Karpas-422 (cell line): ENCODE results near the gene EPHA6. TPM values are rescaled to one million over a fixed set of nuclear protein-coding genes. Genes with fewer than 3 reads are reported as not detected.

Experiments used
- DNase-seq: peaks from one replicate; pipeline ENCODE4 v3.0.0-alpha.2; 2015
- H2AFZ ChIP-seq: fragments of 200-600 bp; sonication (generic); 2 replicates; pipeline ENCODE4 v1.6.1; 2014; ENCODE audit warnings: antibody characterized with exemption, low read length, mixed read lengths
- H3K27ac ChIP-seq: fragments of 200-600 bp; sonication (generic); 2 replicates; pipeline ENCODE4 v1.5.1; 2014; ENCODE audit warnings: mild to moderate bottlenecking, low read length, moderate library complexity
- H3K27me3 ChIP-seq: fragments of 200-600 bp; sonication (generic); 2 replicates; pipeline ENCODE4 v1.6.1; 2014; ENCODE audit warnings: low read length, mixed read lengths
- H3K36me3 ChIP-seq: fragments of 200-600 bp; sonication (generic); 2 replicates; pipeline ENCODE4 v1.6.1; 2014; ENCODE audit warnings: low read length, mixed read lengths; ENCODE audit not compliant: insufficient read depth
- H3K4me1 ChIP-seq: fragments of 200-600 bp; sonication (generic); 2 replicates; pipeline ENCODE4 v1.6.1; 2014; ENCODE audit warnings: mild to moderate bottlenecking, low read length, mixed read lengths
- H3K4me2 ChIP-seq: fragments of 200-600 bp; sonication (generic); 2 replicates; pipeline ENCODE4 v1.6.1; 2014; ENCODE audit warnings: low read length, low read depth, mild to moderate bottlenecking; ENCODE audit not compliant: poor library complexity, severe bottlenecking
- H3K4me3 ChIP-seq: fragments of 200-600 bp; sonication (generic); 2 replicates; pipeline ENCODE4 v1.5.1; 2014; ENCODE audit warnings: mild to moderate bottlenecking, antibody characterized with exemption, low read length, mixed read lengths
- H3K79me2 ChIP-seq: fragments of 200-600 bp; sonication (generic); 2 replicates; pipeline ENCODE4 v1.6.1; 2014; ENCODE audit warnings: mild to moderate bottlenecking, low read length, mixed read lengths
- H3K9ac ChIP-seq: fragments of 200-600 bp; sonication (generic); 2 replicates; pipeline ENCODE4 v1.6.0; 2014; ENCODE audit warnings: low read length
- H3K9me2 ChIP-seq: fragments of 200-600 bp; sonication (generic), shearing (Covaris generic); replicated peaks from 2 replicates; pipeline ENCODE4 v1.6.0; 2014; ENCODE audit warnings: mild to moderate bottlenecking, low read length, moderate library complexity; ENCODE audit not compliant: insufficient read depth
- H3K9me3 ChIP-seq: fragments of 300-700, 200-600 bp; sonication (generic); 2 replicates; pipeline ENCODE4 v1.6.1; 2014; ENCODE audit warnings: low read length, mixed read lengths
- H4K20me1 ChIP-seq: fragments of 200-600 bp; sonication (generic); 2 replicates; pipeline ENCODE4 v1.6.1; 2014; ENCODE audit warnings: mild to moderate bottlenecking, antibody characterized with exemption, low read length, low read depth; ENCODE audit not compliant: insufficient read depth
- total RNA-seq: library from RNA; depleted of rRNA; stranded (reverse); fragments of >200 nt; shearing (Covaris generic); gene quantifications from 2 replicates; pipeline ENCODE4 v1.2.3, GENCODE V29; 2014; ENCODE audit warnings: low replicate concordance

EPHA6 gene
- total RNA-seq, 1 experiment from 2014 or later = not detected

GRCh38 chr3:97059168-97059567, 244.8 kb downstream of the EPHA6 start:
- H3K4me1 ChIP-seq = no peaks in the 10 kb centered on the region
- H3K27me3 ChIP-seq = no peaks in the 10 kb centered on the region
- no peaks in the 10 kb centered on the region for H3K36me3 ChIP-seq
- H3K79me2 ChIP-seq = no peaks in the 10 kb centered on the region
- H3K9ac ChIP-seq = no peak overlapping the region
- H2AFZ ChIP-seq = no peak overlapping the region
- H3K9me3 ChIP-seq = no peaks in the 10 kb centered on the region; the same call in none of the 2 replicates
- H4K20me1 ChIP-seq = no peaks in the 10 kb centered on the region
- H3K4me3 ChIP-seq = no peak overlapping the region
- no peak for DNase-seq
- H3K4me2 ChIP-seq = no peak overlapping the region
- H3K27ac ChIP-seq = no peak overlapping the region
- H3K9me2 ChIP-seq = no peaks in the 10 kb centered on the region

DNA sequence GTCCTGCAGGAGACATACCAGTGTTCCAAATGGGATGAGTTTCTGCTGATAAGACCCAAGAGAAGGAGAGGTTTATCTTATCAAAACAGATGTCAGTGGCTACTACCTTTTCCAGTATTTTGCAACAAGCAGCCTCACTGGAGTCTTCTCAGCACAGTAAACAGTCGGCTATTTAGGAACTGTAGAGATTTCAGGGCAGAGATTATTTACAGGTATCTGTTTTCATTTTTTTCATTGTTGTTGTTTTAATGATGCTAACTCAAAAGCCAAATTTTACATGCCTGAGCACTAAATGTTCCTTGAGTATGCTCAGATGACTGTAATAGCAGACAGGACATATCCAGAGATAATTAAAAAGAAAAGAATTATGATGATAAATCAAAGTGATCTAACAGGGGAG, 252.1 kb downstream of the EPHA6 start:
- H2AFZ ChIP-seq = no peak overlapping the region
- H3K27me3 ChIP-seq = no peaks in the 10 kb centered on the region
- no peak overlapping the region for H3K27ac ChIP-seq
- H3K9me2 ChIP-seq = no peaks in the 10 kb centered on the region
- no peak overlapping the region for H3K9ac ChIP-seq
- H3K36me3 ChIP-seq = no peaks in the 10 kb centered on the region
- DNase-seq = no peak
- H3K9me3 ChIP-seq = no peaks in the 10 kb centered on the region; the same call in 1 of the 2 replicates
- H3K4me1 ChIP-seq = no peaks in the 10 kb centered on the region
- H4K20me1 ChIP-seq = no peaks in the 10 kb centered on the region
- H3K79me2 ChIP-seq = no peaks in the 10 kb centered on the region
- no peak overlapping the region for H3K4me2 ChIP-seq
- H3K4me3 ChIP-seq = no peak overlapping the region

GRCh38 chr3:97070302-97070701, 255.9 kb downstream of the EPHA6 start:
- Histone ChIP-seq H3K4me1 (no peaks in the 10 kb centered on the region), H3K27ac (no peak overlapping the region), H3K36me3 (no peaks in the 10 kb centered on the region), H3K27me3 (no peaks in the 10 kb centered on the region), H3K4me3 (no peak overlapping the region), H3K4me2 (no peak overlapping the region), H3K9me2 (no peaks in the 10 kb centered on the region), H3K79me2 (no peaks in the 10 kb centered on the region), H2AFZ (no peak overlapping the region), H4K20me1 (no peaks in the 10 kb centered on the region), H3K9me3 (no peaks in the 10 kb centered on the region), H3K9ac (no peak overlapping the region)
- DNase-seq = no peak

- no peak for DNase-seq
- Histone ChIP-seq H3K79me2 (no peaks in the 10 kb centered on the region), H2AFZ (no peak overlapping the region)
Observed at GRCh38 chr3:97074546-97074945, 260.2 kb downstream of the EPHA6 start.

DNA sequence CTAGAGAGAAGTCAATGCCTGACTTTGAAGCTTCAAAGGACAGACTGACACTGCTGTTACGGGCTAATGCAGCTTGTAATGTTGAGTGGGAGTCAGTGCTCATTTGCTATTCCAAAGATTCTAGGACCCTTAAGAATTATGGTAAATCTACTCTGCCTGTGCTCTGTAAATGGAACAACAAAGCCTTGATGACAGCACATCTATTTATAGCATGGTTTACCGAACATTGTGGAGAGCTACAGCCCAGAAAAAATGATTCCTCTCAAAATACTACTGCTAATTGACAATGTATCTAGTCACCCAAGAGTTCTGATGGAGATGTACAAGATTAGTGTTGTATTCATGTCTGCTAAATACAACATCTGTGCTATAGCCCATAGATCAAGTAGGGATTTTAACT, 262.3 kb downstream of the EPHA6 start:
- Histone ChIP-seq H4K20me1 (no peaks in the 10 kb centered on the region), H3K9ac (no peak overlapping the region), H3K79me2 (no peaks in the 10 kb centered on the region)

More at GRCh38 chr3:97074546-97074945, 260.2 kb downstream of the EPHA6 start:
- Histone ChIP-seq H3K9me2 (no peaks in the 10 kb centered on the region), H3K36me3 (no peaks in the 10 kb centered on the region), H3K4me3 (no peak overlapping the region), H3K27ac (no peak overlapping the region), H3K9ac (no peak overlapping the region), H3K4me2 (no peak overlapping the region), H3K27me3 (no peaks in the 10 kb centered on the region), H4K20me1 (no peaks in the 10 kb centered on the region), H3K4me1 (no peaks in the 10 kb centered on the region), H3K9me3 (no peaks in the 10 kb centered on the region)

GRCh38 chr3:97089621-97090020, 275.2 kb downstream of the EPHA6 start:
- no peaks in the 10 kb centered on the region for H3K27me3 ChIP-seq
- no peaks in the 10 kb centered on the region for H3K79me2 ChIP-seq
- DNase-seq = no peak
- H3K4me2 ChIP-seq = no peak overlapping the region
- no peak overlapping the region for H3K9ac ChIP-seq
- H3K4me1 ChIP-seq = no peaks in the 10 kb centered on the region
- H4K20me1 ChIP-seq = no peaks in the 10 kb centered on the region
- no peaks in the 10 kb centered on the region for H3K9me2 ChIP-seq
- H3K9me3 ChIP-seq = peaks cover 2% of the 10 kb centered on the region; the same call in 1 of the 2 replicates
- H2AFZ ChIP-seq = no peak overlapping the region
- no peak overlapping the region for H3K27ac ChIP-seq
- H3K36me3 ChIP-seq = no peaks in the 10 kb centered on the region
- H3K4me3 ChIP-seq = no peak overlapping the region

More for the DNA sequence above, 262.3 kb downstream of the EPHA6 start:
- no peak overlapping the region for H3K27ac ChIP-seq
- H3K36me3 ChIP-seq = no peaks in the 10 kb centered on the region
- no peak overlapping the region for H3K4me3 ChIP-seq
- no peak overlapping the region for H2AFZ ChIP-seq
- no peak overlapping the region for H3K4me2 ChIP-seq
- no peaks in the 10 kb centered on the region for H3K9me2 ChIP-seq
- no peaks in the 10 kb centered on the region for H3K4me1 ChIP-seq
- no peak for DNase-seq
- 0 out of 2 replicates have a peak, but pooled peaks cover 5% of the 10 kb centered on the region for H3K9me3 ChIP-seq
- H3K27me3 ChIP-seq = no peaks in the 10 kb centered on the region

- Histone ChIP-seq H3K79me2 (no peaks in the 10 kb centered on the region), H3K27me3 (no peaks in the 10 kb centered on the region), H4K20me1 (no peaks in the 10 kb centered on the region), H3K27ac (no peak overlapping the region), H3K9me3 (peaks cover 5% of the 10 kb centered on the region; the same call in 1 of the 2 replicates), H3K4me2 (no peak overlapping the region), H3K4me1 (no peaks in the 10 kb centered on the region), H3K9me2 (no peaks in the 10 kb centered on the region), H2AFZ (no peak overlapping the region), H3K9ac (no peak overlapping the region), H3K4me3 (no peak overlapping the region), H3K36me3 (no peaks in the 10 kb centered on the region)
- no peak for DNase-seq
Observed at GRCh38 chr3:97102641-97103040, 288.2 kb downstream of the EPHA6 start.

GRCh38 chr3:97105989-97106651, 291.7 kb downstream of the EPHA6 start:
- H3K27ac ChIP-seq = no peak overlapping the region
- H3K4me1 ChIP-seq = no peaks in the 10 kb centered on the region
- H3K9ac ChIP-seq = no peak overlapping the region
- no peaks in the 10 kb centered on the region for H3K79me2 ChIP-seq
- no peak overlapping the region for H2AFZ ChIP-seq
- no peaks in the 10 kb centered on the region for H3K36me3 ChIP-seq
- H4K20me1 ChIP-seq = no peaks in the 10 kb centered on the region
- no peaks in the 10 kb centered on the region for H3K9me2 ChIP-seq
- 0 out of 2 replicates have a peak, but pooled peaks cover 3% of the 10 kb centered on the region for H3K9me3 ChIP-seq
- H3K4me2 ChIP-seq = no peak overlapping the region
- no peak overlapping the region for H3K4me3 ChIP-seq
- DNase-seq = no peak
- H3K27me3 ChIP-seq = no peaks in the 10 kb centered on the region
